Gastroesophageal sphincter (tissue), 3 donors: Measurements from ENCODE around the gene STAM.

Experiments
- CTCF ChIP-seq, 4 experiments: fragments of 200-600 bp in 2 of 4; fragments of 450-650 bp in 2 of 4; sonication (generic) in 1 of 4; IDR thresholded peaks; one replicate each; pipeline ENCODE4 v1.5.1; 2017 to 2019; ENCODE audit warnings: antibody characterized with exemption in 4 of 4, mild to moderate bottlenecking in 2 of 4, moderate library complexity in 2 of 4
- EP300 ChIP-seq: sonication (generic); formaldehyde crosslinking; IDR thresholded peaks from one replicate; pipeline ENCODE4 v1.6.1; 2017; ENCODE audit warnings: antibody characterized with exemption, mild to moderate bottlenecking
- POLR2A ChIP-seq, 2 donors: fragments of 450-650 bp; IDR thresholded peaks; one replicate each; pipeline ENCODE4 v1.6.1; 2017; ENCODE audit warnings: antibody characterized with exemption in 2 of 2, mild to moderate bottlenecking in 2 of 2, moderate library complexity in 1 of 2
- POLR2AphosphoS5 ChIP-seq: sonication (generic); formaldehyde crosslinking; IDR thresholded peaks from one replicate; pipeline ENCODE4 v1.6.1; 2017; ENCODE audit warnings: antibody characterized with exemption

DNA sequence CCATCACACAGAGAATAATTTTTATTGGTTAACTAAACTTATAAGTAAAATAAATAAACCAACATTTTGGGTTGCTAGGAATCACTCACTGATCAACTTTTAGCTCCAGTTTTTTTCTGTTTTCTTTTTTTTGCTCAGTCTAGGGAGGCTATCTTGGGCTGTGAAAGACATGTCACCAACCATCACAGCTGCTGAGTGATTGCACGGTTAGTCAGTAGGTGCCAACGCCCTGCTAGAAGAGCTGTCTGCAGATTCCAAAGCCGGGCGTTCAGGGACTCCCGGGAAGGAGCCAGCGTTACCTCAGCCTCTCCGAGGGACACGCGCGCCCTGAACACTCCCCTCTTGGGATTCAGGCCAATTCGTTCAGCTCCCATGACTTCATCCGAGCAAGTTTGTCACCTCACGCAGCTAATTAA, 604 bp upstream of the STAM start:
- TF ChIP-seq CTCF (IDR thresholded peaks at IDR 0.05) (no peak), POLR2A (IDR thresholded peaks at IDR 0.05) (no peak), EP300 (no peak), POLR2AphosphoS5 (peak; percentile 44)
